ENCODE measurements around the gene TIPARP.

TIPARP gene

DNA sequence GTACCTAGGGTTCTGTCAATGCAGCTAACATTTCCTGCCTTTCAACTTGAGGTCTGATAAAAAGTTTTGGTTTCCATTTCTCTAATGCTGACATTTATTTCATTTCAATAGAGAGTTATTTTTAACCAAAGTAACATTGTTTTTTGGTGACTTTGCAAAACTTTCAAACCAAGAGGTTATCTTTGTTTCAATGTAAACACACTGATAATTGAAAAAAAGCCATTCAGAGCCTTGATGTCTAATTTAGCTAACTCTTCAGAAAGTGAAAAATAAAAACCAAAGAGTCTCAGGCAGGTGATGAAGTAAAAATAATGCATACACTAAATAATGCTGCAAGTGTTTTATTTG, 9.6 kb upstream of the TIPARP start:
- H3K9me3 ChIP-seq (ENCODE audit: control insufficient read depth in 2 of 2, low read length in 2 of 2), result no peaks in the 10 kb centered on the region
- H3K9ac ChIP-seq (ENCODE audit: low read length in 2 of 2), result no peak overlapping the region
- no peaks in the 10 kb centered on the region for H3K4me1 ChIP-seq (ENCODE audit: control insufficient read depth, insufficient read depth, low read length)
- no peak overlapping the region for H3K27ac ChIP-seq (ENCODE audit: low read length)
- no peak overlapping the region for H3K4me3 ChIP-seq (ENCODE audit: low read length in 2 of 2)
- H3K27me3 ChIP-seq (ENCODE audit: control insufficient read depth in 1 of 2, insufficient read depth in 2 of 2, low read length in 2 of 2), result no peaks in the 10 kb centered on the region
- no peaks in the 10 kb centered on the region for H3K36me3 ChIP-seq (ENCODE audit: control insufficient read depth in 2 of 2, insufficient read depth in 2 of 2, low read length in 2 of 2)

DNA sequence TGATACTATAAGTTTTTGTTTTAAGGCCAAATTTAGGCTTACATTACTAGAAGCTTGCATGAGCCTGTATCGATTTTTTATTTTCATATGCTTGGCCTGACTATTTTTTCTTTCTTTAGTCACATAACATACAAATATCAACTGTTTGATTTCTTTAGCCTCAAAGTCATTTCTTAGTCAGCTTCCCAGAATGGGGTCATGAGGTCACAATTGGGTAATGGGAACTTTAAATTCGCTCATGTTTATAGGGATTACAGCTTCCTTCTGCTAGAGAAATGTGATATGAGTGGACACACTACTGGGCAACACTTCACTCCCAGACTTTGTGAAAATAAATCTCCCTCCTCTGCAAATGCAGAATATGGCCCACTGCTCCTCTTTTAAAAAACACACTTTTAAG, 9.1 kb upstream of the TIPARP start:
- no peak overlapping the region for H3K9ac ChIP-seq (ENCODE audit: low read length in 2 of 2)
- H3K4me1 ChIP-seq (ENCODE audit: control insufficient read depth, insufficient read depth, low read length), result no peaks in the 10 kb centered on the region
- no peaks in the 10 kb centered on the region for H3K27me3 ChIP-seq (ENCODE audit: control insufficient read depth in 1 of 2, insufficient read depth in 2 of 2, low read length in 2 of 2)
- no peak overlapping the region for H3K27ac ChIP-seq (ENCODE audit: low read length)
- no peak overlapping the region for H3K4me3 ChIP-seq (ENCODE audit: low read length in 2 of 2)
- no peaks in the 10 kb centered on the region for H3K36me3 ChIP-seq (ENCODE audit: control insufficient read depth in 2 of 2, insufficient read depth in 2 of 2, low read length in 2 of 2)
- H3K9me3 ChIP-seq (ENCODE audit: control insufficient read depth in 2 of 2, low read length in 2 of 2), result no peaks in the 10 kb centered on the region

DNA sequence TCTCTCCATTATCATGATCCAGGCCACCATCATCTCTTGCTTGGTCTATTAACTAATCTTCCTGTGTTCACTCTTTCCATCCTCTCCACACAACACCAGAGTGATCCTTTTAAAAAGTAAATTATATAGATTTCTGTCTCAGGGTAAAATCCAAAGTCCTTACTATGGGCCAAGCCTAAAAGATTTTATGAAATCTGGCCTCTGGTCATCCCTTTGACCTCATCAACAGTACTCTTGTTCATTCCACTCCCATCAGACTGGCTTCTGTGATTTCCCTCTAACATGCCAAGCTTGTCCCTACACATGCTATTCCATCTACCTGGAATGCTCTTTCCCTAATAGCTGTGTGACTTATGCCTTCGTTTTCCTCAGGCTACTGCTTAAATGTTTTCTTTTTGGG, 8.3 kb upstream of the TIPARP start:
- Histone ChIP-seq H3K4me1 (ENCODE audit: control insufficient read depth, insufficient read depth, low read length) (no peaks in the 10 kb centered on the region), H3K9ac (ENCODE audit: low read length in 2 of 2) (no peak overlapping the region), H3K27ac (ENCODE audit: low read length) (no peak overlapping the region), H3K4me3 (ENCODE audit: low read length in 2 of 2) (no peak overlapping the region), H3K27me3 (ENCODE audit: control insufficient read depth in 1 of 2, insufficient read depth in 2 of 2, low read length in 2 of 2) (no peaks in the 10 kb centered on the region), H3K36me3 (ENCODE audit: control insufficient read depth in 2 of 2, insufficient read depth in 2 of 2, low read length in 2 of 2) (no peaks in the 10 kb centered on the region), H3K9me3 (ENCODE audit: control insufficient read depth in 2 of 2, low read length in 2 of 2) (no peaks in the 10 kb centered on the region)

DNA sequence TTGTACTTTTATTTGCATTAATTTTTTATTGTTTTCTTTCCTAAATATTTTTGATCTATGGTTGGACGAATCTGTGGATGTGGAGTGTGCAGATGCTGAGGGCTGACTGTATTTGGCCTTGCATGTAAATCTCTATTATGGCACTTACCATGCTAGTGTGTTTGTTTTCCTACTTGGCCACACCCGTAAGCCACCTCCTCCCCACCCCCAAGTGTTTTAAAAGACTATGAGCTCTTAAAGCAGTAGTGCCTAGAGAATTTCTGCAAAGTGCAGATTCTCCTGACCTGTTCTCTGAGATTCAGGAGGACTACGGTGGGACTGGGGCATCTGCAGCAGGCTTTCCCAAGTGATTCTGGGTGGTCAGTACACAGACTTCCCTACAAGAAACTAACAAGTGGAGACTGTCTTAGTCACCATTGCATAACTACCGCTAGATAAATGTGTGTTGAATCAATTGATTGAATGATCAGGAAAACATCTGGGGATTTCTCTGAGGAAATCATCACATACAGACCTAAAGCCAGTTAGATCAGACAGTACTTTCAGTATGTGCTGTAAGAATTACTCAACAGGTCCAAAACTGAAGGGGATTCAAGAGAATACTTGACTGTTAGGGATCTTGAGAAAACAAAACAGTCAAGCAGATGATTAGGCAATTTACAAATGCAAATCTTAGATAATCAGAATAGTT, 6.2 kb upstream of the TIPARP start:
- no peaks in the 10 kb centered on the region for H3K9me3 ChIP-seq (ENCODE audit: control insufficient read depth in 2 of 2, low read length in 2 of 2)
- H3K27ac ChIP-seq (ENCODE audit: low read length), result no peak overlapping the region
- H3K4me1 ChIP-seq (ENCODE audit: control insufficient read depth, insufficient read depth, low read length), result no peaks in the 10 kb centered on the region
- no peaks in the 10 kb centered on the region for H3K36me3 ChIP-seq (ENCODE audit: control insufficient read depth in 2 of 2, insufficient read depth in 2 of 2, low read length in 2 of 2)
- no peaks in the 10 kb centered on the region for H3K27me3 ChIP-seq (ENCODE audit: control insufficient read depth in 1 of 2, insufficient read depth in 2 of 2, low read length in 2 of 2)
- H3K4me3 ChIP-seq (ENCODE audit: low read length in 2 of 2), result no peak overlapping the region
- no peak overlapping the region for H3K9ac ChIP-seq (ENCODE audit: low read length in 2 of 2)

DNA sequence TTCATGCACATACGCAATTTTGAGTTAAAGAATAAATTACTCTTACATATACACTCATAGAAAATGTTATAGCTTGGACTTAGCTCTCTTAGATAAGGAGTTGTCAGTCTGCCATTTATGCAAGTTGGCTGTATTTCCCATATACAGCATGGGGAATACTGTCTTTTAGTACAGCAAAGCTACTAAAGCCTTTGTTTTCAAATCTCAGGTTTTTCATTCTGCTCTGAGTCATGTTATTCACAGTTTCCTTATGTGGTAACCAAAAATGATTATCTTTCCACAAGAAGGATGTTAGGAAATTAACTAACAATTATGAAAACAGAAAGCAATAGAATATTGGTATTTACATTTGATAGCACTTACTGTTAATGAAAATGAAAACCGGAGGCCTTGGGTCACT, 4.3 kb upstream of the TIPARP start:
- H3K9me3 ChIP-seq (ENCODE audit: control insufficient read depth in 2 of 2, low read length in 2 of 2), result no peaks in the 10 kb centered on the region

DNA sequence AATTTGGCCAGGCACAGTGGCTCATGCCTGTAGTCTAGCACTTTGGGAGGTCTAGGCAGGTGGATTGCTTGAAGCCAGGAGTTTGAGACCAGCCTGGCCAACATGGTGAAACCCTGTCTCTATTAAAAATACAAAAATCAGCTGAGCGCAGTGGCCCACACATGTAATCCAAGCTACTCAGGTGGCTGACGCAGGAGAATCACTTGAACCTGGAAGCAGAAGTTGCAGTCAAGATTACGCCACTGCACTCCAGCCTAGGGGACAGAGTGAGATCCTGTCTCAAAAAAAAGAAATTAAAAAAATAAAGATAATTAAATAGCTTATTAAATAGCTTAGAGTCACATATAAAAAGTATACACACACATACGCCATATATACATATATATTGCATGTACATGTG, 3.7 kb upstream of the TIPARP start:
- Histone ChIP-seq H3K4me1 (ENCODE audit: control insufficient read depth, insufficient read depth, low read length) (peaks cover 2% of the 10 kb centered on the region), H3K9me3 (ENCODE audit: control insufficient read depth in 2 of 2, low read length in 2 of 2) (no peaks in the 10 kb centered on the region), H3K27me3 (ENCODE audit: control insufficient read depth in 1 of 2, insufficient read depth in 2 of 2, low read length in 2 of 2) (no peaks in the 10 kb centered on the region), H3K36me3 (ENCODE audit: control insufficient read depth in 2 of 2, insufficient read depth in 2 of 2, low read length in 2 of 2) (no peaks in the 10 kb centered on the region), H3K9ac (ENCODE audit: low read length in 2 of 2) (no peak overlapping the region), H3K27ac (ENCODE audit: low read length) (no peak overlapping the region), H3K4me3 (ENCODE audit: low read length in 2 of 2) (no peak overlapping the region)

More for the DNA sequence above, 4.3 kb upstream of the TIPARP start:
- Histone ChIP-seq H3K9ac (ENCODE audit: low read length in 2 of 2) (no peak overlapping the region), H3K4me3 (ENCODE audit: low read length in 2 of 2) (no peak overlapping the region), H3K27me3 (ENCODE audit: control insufficient read depth in 1 of 2, insufficient read depth in 2 of 2, low read length in 2 of 2) (no peaks in the 10 kb centered on the region), H3K36me3 (ENCODE audit: control insufficient read depth in 2 of 2, insufficient read depth in 2 of 2, low read length in 2 of 2) (no peaks in the 10 kb centered on the region), H3K27ac (ENCODE audit: low read length) (no peak overlapping the region), H3K4me1 (ENCODE audit: control insufficient read depth, insufficient read depth, low read length) (peaks cover 2% of the 10 kb centered on the region)

DNA sequence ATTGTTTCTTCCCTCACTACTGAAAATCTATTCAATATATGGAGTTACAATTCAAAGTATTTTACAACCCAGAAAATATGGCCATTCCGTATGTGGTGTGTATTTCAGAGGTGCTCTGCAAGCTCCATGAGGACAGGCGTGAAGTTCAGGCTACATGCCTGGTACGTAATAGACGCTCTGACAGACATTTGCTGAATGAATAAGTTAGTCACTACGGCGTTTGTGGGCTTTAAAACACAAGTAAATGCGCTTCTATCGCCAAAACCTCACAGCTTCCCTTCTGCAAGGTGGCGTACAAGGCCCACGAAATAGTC, 701 bp upstream of the TIPARP start:
- H3K27ac ChIP-seq (ENCODE audit: low read length), result peak overlapping the region; percentile 89
- H3K4me1 ChIP-seq (ENCODE audit: control insufficient read depth, insufficient read depth, low read length), result peaks cover 5% of the 10 kb centered on the region
- H3K9me3 ChIP-seq (ENCODE audit: control insufficient read depth in 2 of 2, low read length in 2 of 2), result no peaks in the 10 kb centered on the region
- H3K27me3 ChIP-seq (ENCODE audit: control insufficient read depth in 1 of 2, insufficient read depth in 2 of 2, low read length in 2 of 2), result no peaks in the 10 kb centered on the region
- peak overlapping the region; percentile 74 to 82 for H3K9ac ChIP-seq (ENCODE audit: low read length in 2 of 2)
- H3K4me3 ChIP-seq (ENCODE audit: low read length in 2 of 2), result peak overlapping the region; percentile 85
- H3K36me3 ChIP-seq (ENCODE audit: control insufficient read depth in 2 of 2, insufficient read depth in 2 of 2, low read length in 2 of 2), result peaks cover 0 to 7% of the 10 kb centered on the region in 2 donors

DNA sequence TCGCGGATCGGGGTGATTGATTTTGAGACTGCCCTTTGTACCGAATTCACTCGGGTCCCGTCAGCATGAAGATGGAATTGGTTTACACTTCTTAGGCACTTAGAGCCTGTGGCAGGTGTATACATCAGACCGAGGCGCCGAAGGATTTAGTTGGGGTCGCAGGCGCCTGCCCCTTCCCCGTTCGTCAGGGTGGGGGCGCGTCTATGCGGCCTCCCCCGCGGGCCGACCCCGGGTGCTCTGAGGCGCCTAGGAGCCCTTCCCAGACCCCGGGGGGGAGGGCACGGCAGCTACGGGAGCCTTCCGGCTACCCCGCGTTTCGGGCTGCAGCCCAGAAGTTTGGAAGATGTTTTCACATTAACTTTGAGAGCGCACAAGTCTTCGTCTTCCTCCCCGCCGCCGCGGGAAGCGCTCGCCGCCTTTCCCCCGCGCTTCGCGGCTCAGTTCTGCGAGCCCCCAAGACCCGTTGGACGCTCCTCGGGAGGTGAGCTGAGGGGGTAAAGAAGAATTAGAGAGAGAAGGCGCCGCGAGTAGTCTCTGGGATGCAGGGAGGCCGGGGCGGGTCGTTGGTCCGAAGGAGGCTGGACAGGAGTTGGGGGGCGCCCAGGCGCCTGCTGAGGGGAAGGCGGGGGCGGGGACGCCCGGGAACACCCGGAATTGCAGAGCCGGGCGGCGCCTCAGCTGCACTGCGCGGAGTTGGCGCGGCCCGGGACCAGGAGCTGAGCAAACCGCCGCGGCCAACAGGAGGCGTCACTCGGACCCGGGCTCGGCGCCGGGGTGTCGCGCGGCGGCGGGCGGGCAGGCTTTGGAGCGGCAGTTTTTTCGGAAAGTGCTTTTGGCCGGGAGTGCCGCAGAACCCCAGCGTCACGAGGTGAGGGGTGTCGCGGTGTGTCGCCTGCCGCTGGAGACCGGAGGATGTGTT, 780 bp downstream of the TIPARP start:
- H3K9ac ChIP-seq (ENCODE audit: low read length in 2 of 2), result peak overlapping the region; percentile 81 to 82
- peak overlapping the region; percentile 89 for H3K27ac ChIP-seq (ENCODE audit: low read length)
- peaks cover 5% of the 10 kb centered on the region for H3K4me1 ChIP-seq (ENCODE audit: control insufficient read depth, insufficient read depth, low read length)
- peaks cover 0 to 12% of the 10 kb centered on the region in 2 donors for H3K36me3 ChIP-seq (ENCODE audit: control insufficient read depth in 2 of 2, insufficient read depth in 2 of 2, low read length in 2 of 2)
- no peaks in the 10 kb centered on the region for H3K27me3 ChIP-seq (ENCODE audit: control insufficient read depth in 1 of 2, insufficient read depth in 2 of 2, low read length in 2 of 2)
- H3K9me3 ChIP-seq (ENCODE audit: control insufficient read depth in 2 of 2, low read length in 2 of 2), result no peaks in the 10 kb centered on the region
- peak overlapping the region; percentile 85 for H3K4me3 ChIP-seq (ENCODE audit: low read length in 2 of 2)

DNA sequence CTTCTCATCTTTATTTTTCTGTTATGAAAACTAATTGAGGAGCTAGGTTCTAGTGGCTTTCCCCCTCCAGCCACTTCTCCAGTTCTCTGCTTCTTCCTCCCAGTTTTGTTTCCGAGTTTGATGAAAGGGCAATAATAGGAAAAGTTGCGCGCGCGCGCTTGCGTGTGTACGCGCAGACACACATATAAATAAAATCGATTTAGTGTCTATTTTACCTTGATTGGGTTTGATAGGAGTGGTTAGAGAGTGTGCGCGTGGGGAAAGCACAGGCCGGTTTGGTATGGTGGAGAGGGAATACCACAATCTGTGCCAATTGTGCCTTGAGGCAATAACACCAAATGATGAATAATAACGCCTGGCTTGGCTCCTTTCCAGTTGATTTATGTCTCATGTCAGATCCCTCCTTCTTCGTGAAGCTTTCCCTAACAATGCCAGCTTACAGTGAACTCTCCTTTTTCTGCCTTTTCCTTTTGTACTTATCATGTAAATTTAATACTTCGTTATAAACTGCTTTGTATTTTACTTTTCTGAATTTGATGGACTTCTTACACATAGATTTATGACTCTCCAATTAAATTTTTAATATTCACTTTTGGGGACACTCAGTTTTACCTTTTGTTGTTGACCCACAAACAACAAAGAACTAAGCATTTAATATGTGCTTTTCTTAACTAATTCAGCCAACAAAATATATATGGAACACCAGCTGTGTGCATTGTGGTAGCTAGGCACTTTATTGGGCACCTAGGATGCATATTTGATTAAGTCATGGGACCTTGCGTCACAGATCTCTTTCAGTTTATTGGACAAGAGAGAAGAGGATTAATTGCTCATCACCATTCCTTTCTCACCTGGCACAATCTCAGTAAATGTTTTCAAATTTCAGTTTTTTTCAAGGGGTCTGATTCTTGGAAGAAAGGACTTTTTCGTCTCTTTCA, 1.7 kb downstream of the TIPARP start:
- Histone ChIP-seq H3K27ac (ENCODE audit: low read length) (peak overlapping the region; percentile 89), H3K4me1 (ENCODE audit: control insufficient read depth, insufficient read depth, low read length) (peaks cover 13% of the 10 kb centered on the region), H3K36me3 (ENCODE audit: control insufficient read depth in 2 of 2, insufficient read depth in 2 of 2, low read length in 2 of 2) (peaks cover 0 to 12% of the 10 kb centered on the region in 2 donors), H3K4me3 (ENCODE audit: low read length in 2 of 2) (peak overlapping the region; percentile 85), H3K27me3 (ENCODE audit: control insufficient read depth in 1 of 2, insufficient read depth in 2 of 2, low read length in 2 of 2) (no peaks in the 10 kb centered on the region), H3K9me3 (ENCODE audit: control insufficient read depth in 2 of 2, low read length in 2 of 2) (no peaks in the 10 kb centered on the region), H3K9ac (ENCODE audit: low read length in 2 of 2) (peak overlapping the region; percentile 81 to 82)

DNA sequence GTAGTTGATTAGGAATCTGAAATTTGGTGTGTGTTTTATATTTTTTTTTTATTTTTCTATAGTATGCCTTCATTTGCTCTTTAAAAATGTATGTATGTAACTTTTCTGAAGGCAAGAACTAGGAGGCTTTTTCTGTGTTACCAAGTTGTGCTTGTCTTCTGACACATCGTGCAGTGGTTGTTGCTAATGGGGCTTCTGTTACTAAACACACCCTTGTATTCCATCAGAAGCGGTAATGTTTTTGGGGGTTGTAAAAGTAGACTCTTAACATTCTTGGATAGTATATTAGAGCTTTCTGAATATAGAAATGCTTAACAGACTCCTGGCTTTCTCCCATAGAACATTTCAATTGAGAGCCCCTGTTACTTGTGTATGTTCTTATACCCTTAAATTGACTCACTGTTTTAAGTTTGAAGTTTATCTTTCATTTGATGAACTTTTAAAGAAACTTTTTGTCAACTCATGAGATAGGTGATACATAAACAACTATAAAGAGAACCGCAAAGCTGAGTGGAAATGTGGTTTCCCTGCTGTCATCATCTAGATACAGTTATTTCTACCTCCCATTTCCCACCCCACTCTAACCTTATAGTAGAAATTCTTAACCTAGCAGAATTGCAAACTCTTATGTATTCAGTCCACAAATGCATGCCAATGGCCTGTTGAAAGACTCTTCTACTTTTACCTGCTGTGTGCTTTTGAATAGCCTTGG, 2.5 kb downstream of the TIPARP start:
- Histone ChIP-seq H3K4me3 (ENCODE audit: low read length in 2 of 2) (peak overlapping the region in 1 of 2 donors; percentile 85), H3K36me3 (ENCODE audit: control insufficient read depth in 2 of 2, insufficient read depth in 2 of 2, low read length in 2 of 2) (peaks cover 0 to 12% of the 10 kb centered on the region in 2 donors), H3K4me1 (ENCODE audit: control insufficient read depth, insufficient read depth, low read length) (peaks cover 13% of the 10 kb centered on the region), H3K27me3 (ENCODE audit: control insufficient read depth in 1 of 2, insufficient read depth in 2 of 2, low read length in 2 of 2) (no peaks in the 10 kb centered on the region), H3K9ac (ENCODE audit: low read length in 2 of 2) (no peak overlapping the region), H3K9me3 (ENCODE audit: control insufficient read depth in 2 of 2, low read length in 2 of 2) (no peaks in the 10 kb centered on the region), H3K27ac (ENCODE audit: low read length) (no peak overlapping the region)

Data from stomach smooth muscle (tissue), 2 donors.